ENCODE measurements around the gene LCMT1.
"Not testable (repeated sequence)": the region's sequence is repeated elsewhere in the genome, so short reads cannot be mapped to it uniquely, and the experiment has no call there.

LCMT1 gene

GRCh38 chr16:25143928-25144327, 32.4 kb downstream of the LCMT1 start:
- H3K9ac ChIP-seq (ENCODE audit: low read depth, low read length): no peak overlapping the region
- peaks cover 18% of the 10 kb centered on the region for H3K36me3 ChIP-seq (ENCODE audit: insufficient read depth, low read length)
- peaks cover 10% of the 10 kb centered on the region; the same call in 1 of the 2 replicates for H3K4me1 ChIP-seq (ENCODE audit: insufficient read depth, low read length)
- no peaks in the 10 kb centered on the region for H3K9me3 ChIP-seq (ENCODE audit: control insufficient read depth, insufficient read depth, low read length)

GRCh38 chr16:25148568-25149215, 37.1 kb downstream of the LCMT1 start:
- no peaks in the 10 kb centered on the region for H3K9me3 ChIP-seq (ENCODE audit: control insufficient read depth, insufficient read depth, low read length)
- no peak overlapping the region for H3K9ac ChIP-seq (ENCODE audit: low read depth, low read length)
- peaks cover 10% of the 10 kb centered on the region; the same call in 1 of the 2 replicates for H3K4me1 ChIP-seq (ENCODE audit: insufficient read depth, low read length)
- H3K36me3 ChIP-seq (ENCODE audit: insufficient read depth, low read length): peaks cover 9% of the 10 kb centered on the region

- H3K36me3 ChIP-seq (ENCODE audit: insufficient read depth, low read length): peaks cover 9% of the 10 kb centered on the region
- H3K9ac ChIP-seq (ENCODE audit: low read depth, low read length): no peak overlapping the region
- H3K9me3 ChIP-seq (ENCODE audit: control insufficient read depth, insufficient read depth, low read length): no peaks in the 10 kb centered on the region
- H3K4me1 ChIP-seq (ENCODE audit: insufficient read depth, low read length): peaks cover 10% of the 10 kb centered on the region; the same call in 1 of the 2 replicates
Observed at GRCh38 chr16:25151996-25152395, 40.5 kb downstream of the LCMT1 start.

GRCh38 chr16:25155553-25156460, 44.3 kb downstream of the LCMT1 start:
- peaks cover 9% of the 10 kb centered on the region for H3K36me3 ChIP-seq (ENCODE audit: insufficient read depth, low read length)
- H3K4me1 ChIP-seq (ENCODE audit: insufficient read depth, low read length): no peaks in the 10 kb centered on the region
- H3K9me3 ChIP-seq (ENCODE audit: control insufficient read depth, insufficient read depth, low read length): no peaks in the 10 kb centered on the region
- H3K9ac ChIP-seq (ENCODE audit: low read depth, low read length): no peak overlapping the region

GRCh38 chr16:25157271-25157875, 45.8 kb downstream of the LCMT1 start:
- peaks cover 9% of the 10 kb centered on the region for H3K36me3 ChIP-seq (ENCODE audit: insufficient read depth, low read length)
- H3K9me3 ChIP-seq (ENCODE audit: control insufficient read depth, insufficient read depth, low read length): no peaks in the 10 kb centered on the region
- H3K4me1 ChIP-seq (ENCODE audit: insufficient read depth, low read length): no peaks in the 10 kb centered on the region
- no peak overlapping the region for H3K9ac ChIP-seq (ENCODE audit: low read depth, low read length)

- H3K4me1 ChIP-seq (ENCODE audit: insufficient read depth, low read length): no peaks in the 10 kb centered on the region
- H3K36me3 ChIP-seq (ENCODE audit: insufficient read depth, low read length): peaks cover under 1% of the 10 kb centered on the region
- H3K9me3 ChIP-seq (ENCODE audit: control insufficient read depth, insufficient read depth, low read length): no peaks in the 10 kb centered on the region
- no peak overlapping the region for H3K9ac ChIP-seq (ENCODE audit: low read depth, low read length)
Observed at GRCh38 chr16:25158401-25158800, 46.9 kb downstream of the LCMT1 start.

- Histone ChIP-seq H3K4me1 (ENCODE audit: insufficient read depth, low read length) (no peaks in the 10 kb centered on the region), H3K36me3 (ENCODE audit: insufficient read depth, low read length) (peaks cover 9% of the 10 kb centered on the region; the same call in 1 of the 2 replicates), H3K9me3 (ENCODE audit: control insufficient read depth, insufficient read depth, low read length) (no peaks in the 10 kb centered on the region), H3K9ac (ENCODE audit: low read depth, low read length) (no peak overlapping the region)
Observed at GRCh38 chr16:25161753-25162367, 50.3 kb downstream of the LCMT1 start.

- H3K36me3 ChIP-seq (ENCODE audit: insufficient read depth, low read length): peaks cover 15% of the 10 kb centered on the region; the same call in 1 of the 2 replicates
- H3K4me1 ChIP-seq (ENCODE audit: insufficient read depth, low read length): no peaks in the 10 kb centered on the region
- H3K9me3 ChIP-seq (ENCODE audit: control insufficient read depth, insufficient read depth, low read length): no peaks in the 10 kb centered on the region
- no peak overlapping the region for H3K9ac ChIP-seq (ENCODE audit: low read depth, low read length)
Observed at GRCh38 chr16:25163683-25164082, 52.1 kb downstream of the LCMT1 start.

- Histone ChIP-seq H3K9ac (ENCODE audit: low read depth, low read length) (no peak overlapping the region), H3K4me1 (ENCODE audit: insufficient read depth, low read length) (no peaks in the 10 kb centered on the region), H3K9me3 (ENCODE audit: control insufficient read depth, insufficient read depth, low read length) (no peaks in the 10 kb centered on the region), H3K36me3 (ENCODE audit: insufficient read depth, low read length) (peaks cover 22% of the 10 kb centered on the region)
Observed at GRCh38 chr16:25165284-25165683, 53.7 kb downstream of the LCMT1 start.

GRCh38 chr16:25167920-25168319, 56.4 kb downstream of the LCMT1 start:
- H3K9me3 ChIP-seq (ENCODE audit: control insufficient read depth, insufficient read depth, low read length); H3K9ac ChIP-seq (ENCODE audit: low read depth, low read length); H3K4me1 ChIP-seq (ENCODE audit: insufficient read depth, low read length): not testable (repeated sequence)
- H3K36me3 ChIP-seq (ENCODE audit: insufficient read depth, low read length): peaks cover 42% of the 10 kb centered on the region

GRCh38 chr16:25171390-25171789, 59.8 kb downstream of the LCMT1 start:
- Histone ChIP-seq H3K9ac (ENCODE audit: low read depth, low read length) (no peak overlapping the region), H3K9me3 (ENCODE audit: control insufficient read depth, insufficient read depth, low read length) (no peaks in the 10 kb centered on the region), H3K4me1 (ENCODE audit: insufficient read depth, low read length) (no peaks in the 10 kb centered on the region), H3K36me3 (ENCODE audit: insufficient read depth, low read length) (peaks cover 41% of the 10 kb centered on the region)

GRCh38 chr16:25172831-25173230, 61.3 kb downstream of the LCMT1 start:
- H3K9ac ChIP-seq (ENCODE audit: low read depth, low read length): no peak overlapping the region
- H3K4me1 ChIP-seq (ENCODE audit: insufficient read depth, low read length): no peaks in the 10 kb centered on the region
- no peaks in the 10 kb centered on the region for H3K9me3 ChIP-seq (ENCODE audit: control insufficient read depth, insufficient read depth, low read length)
- peaks cover 36% of the 10 kb centered on the region for H3K36me3 ChIP-seq (ENCODE audit: insufficient read depth, low read length)

GRCh38 chr16:25174285-25174684, 62.7 kb downstream of the LCMT1 start:
- no peaks in the 10 kb centered on the region for H3K4me1 ChIP-seq (ENCODE audit: insufficient read depth, low read length)
- H3K9ac ChIP-seq (ENCODE audit: low read depth, low read length): no peak overlapping the region
- H3K9me3 ChIP-seq (ENCODE audit: control insufficient read depth, insufficient read depth, low read length): no peaks in the 10 kb centered on the region
- H3K36me3 ChIP-seq (ENCODE audit: insufficient read depth, low read length): peaks cover 26% of the 10 kb centered on the region

- peaks cover 18% of the 10 kb centered on the region for H3K36me3 ChIP-seq (ENCODE audit: insufficient read depth, low read length)
- H3K4me1 ChIP-seq (ENCODE audit: insufficient read depth, low read length): no peaks in the 10 kb centered on the region
- H3K9ac ChIP-seq (ENCODE audit: low read depth, low read length): no peak overlapping the region
- no peaks in the 10 kb centered on the region for H3K9me3 ChIP-seq (ENCODE audit: control insufficient read depth, insufficient read depth, low read length)
Observed at GRCh38 chr16:25176136-25176535, 64.6 kb downstream of the LCMT1 start.
